ENCODE data around the gene CFAP299. TPM values are rescaled to one million over a fixed set of nuclear protein-coding genes. Genes with fewer than 3 reads are reported as not detected.

Gene CFAP299
- total RNA-seq, 1 donor, result 2.5 TPM

DNA sequence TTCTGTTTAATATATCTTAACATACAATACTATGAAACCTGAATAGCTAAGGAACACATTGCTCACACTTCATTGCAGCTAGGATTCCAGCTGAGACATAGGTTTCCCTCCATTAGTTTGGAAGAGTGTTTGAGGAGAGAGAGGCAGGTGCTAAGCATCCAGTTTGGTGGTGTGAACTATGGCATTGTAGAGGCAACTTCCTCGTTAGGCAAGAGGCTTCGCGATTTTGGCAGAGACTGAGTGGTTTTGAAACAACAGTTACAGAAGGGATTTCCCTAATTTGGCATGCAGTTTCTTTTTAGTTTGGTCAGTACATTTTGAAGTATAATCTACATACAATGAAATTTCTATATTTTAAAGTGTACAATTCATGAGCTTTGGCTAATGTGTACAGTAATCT, 577.9 kb downstream of the CFAP299 start:
- Histone ChIP-seq H4K20me1 (ENCODE audit: insufficient read depth, low read length) (no peaks in the 10 kb centered on the region), H3K27me3 (ENCODE audit: insufficient read depth, low read length) (no peaks in the 10 kb centered on the region), H3K27ac (ENCODE audit: low read depth, low read length) (no peak overlapping the region), H3K4me2 (ENCODE audit: insufficient read depth, low read length) (no peak overlapping the region), H3K4me1 (ENCODE audit: insufficient read depth, low read length) (no peaks in the 10 kb centered on the region), H2AFZ (ENCODE audit: low read length) (no peak overlapping the region), H3K79me2 (ENCODE audit: insufficient read depth, low read length) (no peaks in the 10 kb centered on the region), H3K4me3 (ENCODE audit: insufficient read depth, low read length) (no peak overlapping the region), H3K36me3 (ENCODE audit: insufficient read depth, low read length) (no peaks in the 10 kb centered on the region), H3K9me3 (ENCODE audit: low read depth, low read length) (no peaks in the 10 kb centered on the region)
- no peak for DNase-seq (ENCODE audit: insufficient read length, low spot score, missing footprints)
- TF ChIP-seq, protein P1, sequence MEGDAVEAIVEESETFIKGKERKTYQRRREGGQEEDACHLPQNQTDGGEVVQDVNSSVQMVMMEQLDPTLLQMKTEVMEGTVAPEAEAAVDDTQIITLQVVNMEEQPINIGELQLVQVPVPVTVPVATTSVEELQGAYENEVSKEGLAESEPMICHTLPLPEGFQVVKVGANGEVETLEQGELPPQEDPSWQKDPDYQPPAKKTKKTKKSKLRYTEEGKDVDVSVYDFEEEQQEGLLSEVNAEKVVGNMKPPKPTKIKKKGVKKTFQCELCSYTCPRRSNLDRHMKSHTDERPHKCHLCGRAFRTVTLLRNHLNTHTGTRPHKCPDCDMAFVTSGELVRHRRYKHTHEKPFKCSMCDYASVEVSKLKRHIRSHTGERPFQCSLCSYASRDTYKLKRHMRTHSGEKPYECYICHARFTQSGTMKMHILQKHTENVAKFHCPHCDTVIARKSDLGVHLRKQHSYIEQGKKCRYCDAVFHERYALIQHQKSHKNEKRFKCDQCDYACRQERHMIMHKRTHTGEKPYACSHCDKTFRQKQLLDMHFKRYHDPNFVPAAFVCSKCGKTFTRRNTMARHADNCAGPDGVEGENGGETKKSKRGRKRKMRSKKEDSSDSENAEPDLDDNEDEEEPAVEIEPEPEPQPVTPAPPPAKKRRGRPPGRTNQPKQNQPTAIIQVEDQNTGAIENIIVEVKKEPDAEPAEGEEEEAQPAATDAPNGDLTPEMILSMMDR (IDR thresholded peaks at IDR 0.05; ENCODE audit: extremely low read depth, low read depth, low read length), result no peak

DNA sequence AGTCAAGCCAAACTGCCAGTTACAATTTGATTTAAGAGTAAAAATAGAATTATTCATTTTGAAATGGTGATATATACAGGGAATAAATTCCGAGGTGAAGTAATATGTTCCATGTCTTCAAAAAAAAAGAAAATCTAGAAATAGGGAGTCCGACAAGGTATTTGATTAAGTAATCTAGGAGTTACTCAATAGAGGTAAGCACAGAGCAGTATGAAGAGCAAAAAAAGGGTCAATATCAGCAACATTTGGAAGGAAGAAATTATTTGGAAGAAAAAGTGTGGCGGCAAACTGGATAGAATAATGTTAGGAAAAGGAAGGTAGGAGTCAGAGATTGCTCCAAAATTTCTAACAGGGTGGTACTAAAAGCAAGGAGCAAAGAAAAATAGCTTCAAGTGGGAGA, 581.2 kb downstream of the CFAP299 start:
- no peaks in the 10 kb centered on the region for H3K9me3 ChIP-seq (ENCODE audit: low read depth, low read length)
- H3K4me3 ChIP-seq (ENCODE audit: insufficient read depth, low read length), result no peak overlapping the region
- H3K27me3 ChIP-seq (ENCODE audit: insufficient read depth, low read length), result no peaks in the 10 kb centered on the region
- H2AFZ ChIP-seq (ENCODE audit: low read length), result no peak overlapping the region
- no peaks in the 10 kb centered on the region for H3K4me1 ChIP-seq (ENCODE audit: insufficient read depth, low read length)
- no peaks in the 10 kb centered on the region for H3K36me3 ChIP-seq (ENCODE audit: insufficient read depth, low read length)
- no peak overlapping the region for H3K4me2 ChIP-seq (ENCODE audit: insufficient read depth, low read length)
- H3K79me2 ChIP-seq (ENCODE audit: insufficient read depth, low read length), result no peaks in the 10 kb centered on the region
- DNase-seq (ENCODE audit: insufficient read length, low spot score, missing footprints), result no peak
- TF ChIP-seq, protein P1 (IDR thresholded peaks at IDR 0.05; ENCODE audit: extremely low read depth, low read depth, low read length), result no peak
- H3K27ac ChIP-seq (ENCODE audit: low read depth, low read length), result no peak overlapping the region
- no peaks in the 10 kb centered on the region for H4K20me1 ChIP-seq (ENCODE audit: insufficient read depth, low read length)

DNA sequence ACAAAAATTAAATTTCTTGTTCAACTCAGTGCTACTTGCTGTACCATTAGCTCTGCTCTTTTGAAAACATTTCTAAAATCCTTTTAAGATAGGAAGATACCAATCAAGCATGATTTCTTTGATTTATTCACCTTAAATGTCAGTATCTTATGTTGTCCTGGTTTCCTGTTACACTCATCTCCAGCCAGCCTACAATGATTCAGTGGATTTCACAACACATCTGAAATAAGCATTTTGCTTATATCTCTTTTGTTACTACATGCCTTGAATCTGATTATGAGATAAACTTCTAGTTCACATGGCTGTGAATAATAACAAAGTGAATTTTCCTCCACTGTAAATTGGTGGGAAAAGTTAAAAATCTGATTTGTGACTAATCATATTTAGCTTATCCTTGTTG, 582.5 kb downstream of the CFAP299 start:
- no peaks in the 10 kb centered on the region for H3K79me2 ChIP-seq (ENCODE audit: insufficient read depth, low read length)

DNA sequence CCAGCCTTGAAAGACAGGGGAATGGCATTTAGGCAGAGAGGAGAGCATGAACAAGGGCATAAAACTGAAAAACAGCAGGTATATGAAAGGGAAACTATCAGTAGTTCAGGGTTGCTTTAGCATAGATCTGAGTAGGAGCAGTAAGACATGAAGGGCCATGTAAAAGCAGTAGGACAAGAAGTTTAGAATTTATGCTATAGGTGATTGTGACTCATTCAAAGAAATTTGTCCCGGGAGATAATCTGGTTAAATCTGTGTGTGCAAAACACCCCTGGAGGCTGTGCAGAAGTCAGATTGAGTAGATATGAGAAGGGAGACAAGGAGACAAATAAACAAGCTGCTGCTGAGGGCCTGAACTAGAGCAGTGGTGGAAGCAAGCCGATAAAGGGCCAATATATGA, 585.9 kb downstream of the CFAP299 start:
- Histone ChIP-seq H3K4me1 (ENCODE audit: insufficient read depth, low read length) (no peaks in the 10 kb centered on the region), H3K27me3 (ENCODE audit: insufficient read depth, low read length) (no peaks in the 10 kb centered on the region), H4K20me1 (ENCODE audit: insufficient read depth, low read length) (no peaks in the 10 kb centered on the region), H3K4me3 (ENCODE audit: insufficient read depth, low read length) (no peak overlapping the region), H3K36me3 (ENCODE audit: insufficient read depth, low read length) (no peaks in the 10 kb centered on the region), H3K9me3 (ENCODE audit: low read depth, low read length) (no peaks in the 10 kb centered on the region), H3K4me2 (ENCODE audit: insufficient read depth, low read length) (no peak overlapping the region), H2AFZ (ENCODE audit: low read length) (no peak overlapping the region), H3K79me2 (ENCODE audit: insufficient read depth, low read length) (no peaks in the 10 kb centered on the region), H3K27ac (ENCODE audit: low read depth, low read length) (no peak overlapping the region)
- TF ChIP-seq, protein P1 (IDR thresholded peaks at IDR 0.05; ENCODE audit: extremely low read depth, low read depth, low read length), result no peak
- no peak for DNase-seq (ENCODE audit: insufficient read length, low spot score, missing footprints)

More for the DNA sequence above, 582.5 kb downstream of the CFAP299 start:
- H3K4me2 ChIP-seq (ENCODE audit: insufficient read depth, low read length), result no peak overlapping the region
- no peak overlapping the region for H2AFZ ChIP-seq (ENCODE audit: low read length)
- H3K9me3 ChIP-seq (ENCODE audit: low read depth, low read length), result no peaks in the 10 kb centered on the region
- H4K20me1 ChIP-seq (ENCODE audit: insufficient read depth, low read length), result no peaks in the 10 kb centered on the region
- no peaks in the 10 kb centered on the region for H3K4me1 ChIP-seq (ENCODE audit: insufficient read depth, low read length)
- TF ChIP-seq, protein P1 (IDR thresholded peaks at IDR 0.05; ENCODE audit: extremely low read depth, low read depth, low read length), result no peak
- H3K36me3 ChIP-seq (ENCODE audit: insufficient read depth, low read length), result no peaks in the 10 kb centered on the region
- no peak for DNase-seq (ENCODE audit: insufficient read length, low spot score, missing footprints)
- H3K27ac ChIP-seq (ENCODE audit: low read depth, low read length), result no peak overlapping the region
- no peak overlapping the region for H3K4me3 ChIP-seq (ENCODE audit: insufficient read depth, low read length)
- no peaks in the 10 kb centered on the region for H3K27me3 ChIP-seq (ENCODE audit: insufficient read depth, low read length)
